Stimulated activated CD4-positive, alpha-beta T cell treated with anti-CD3 and anti-CD28 coated beads, Interleukin-15, amount 100 ng/mL, for 1 hour (primary cell): ENCODE results near the gene ANKHD1.

Experiments used
- DNase-seq, 2 donors: peaks; one replicate each; pipeline ENCODE4 v3.0.0-alpha.2; 2020; ENCODE audit warnings: low read depth in 1 of 2, low spot score in 1 of 2

The ANKHD1 gene

DNA sequence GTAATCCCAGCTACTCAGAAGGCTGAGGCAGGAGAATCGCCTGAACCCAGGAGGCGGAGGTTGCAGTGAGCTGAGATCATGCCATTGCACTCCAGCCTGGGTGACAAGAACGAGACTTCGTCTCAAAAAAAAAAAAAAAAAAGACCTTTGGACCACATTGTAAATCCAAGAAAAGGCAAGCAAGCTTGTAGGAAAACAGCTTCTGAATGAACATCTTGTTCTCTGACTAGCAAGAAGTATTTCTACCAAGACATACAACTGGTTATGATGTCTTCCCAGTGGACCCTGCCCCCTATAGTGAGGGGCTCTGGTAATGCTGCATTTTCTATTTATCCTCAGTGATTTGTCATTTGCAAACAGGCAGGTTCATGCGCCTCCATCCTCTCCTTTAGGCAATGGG lies 141.3 kb downstream of the ANKHD1 start:
- DNase-seq: no peak

DNA sequence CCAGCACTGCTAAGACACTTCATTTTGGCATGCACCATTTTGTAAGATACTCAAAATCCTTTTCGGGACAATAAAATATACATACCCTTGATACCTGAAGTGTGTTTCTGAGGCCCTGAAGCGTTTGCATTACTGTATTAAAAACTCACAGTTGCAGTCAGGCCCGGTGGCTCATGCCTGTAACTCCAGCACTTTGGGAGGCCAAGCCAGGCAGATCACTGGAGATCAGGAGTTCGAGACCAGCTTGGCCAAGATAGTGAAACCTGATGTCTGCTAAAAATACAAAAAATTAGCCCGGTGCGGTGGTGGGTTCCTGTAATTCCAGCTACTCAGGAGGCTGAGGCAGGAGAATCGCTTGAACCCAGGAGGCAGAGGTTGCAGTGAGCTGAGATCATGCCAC lies 143.4 kb downstream of the ANKHD1 start:
- DNase-seq: no peak

DNA sequence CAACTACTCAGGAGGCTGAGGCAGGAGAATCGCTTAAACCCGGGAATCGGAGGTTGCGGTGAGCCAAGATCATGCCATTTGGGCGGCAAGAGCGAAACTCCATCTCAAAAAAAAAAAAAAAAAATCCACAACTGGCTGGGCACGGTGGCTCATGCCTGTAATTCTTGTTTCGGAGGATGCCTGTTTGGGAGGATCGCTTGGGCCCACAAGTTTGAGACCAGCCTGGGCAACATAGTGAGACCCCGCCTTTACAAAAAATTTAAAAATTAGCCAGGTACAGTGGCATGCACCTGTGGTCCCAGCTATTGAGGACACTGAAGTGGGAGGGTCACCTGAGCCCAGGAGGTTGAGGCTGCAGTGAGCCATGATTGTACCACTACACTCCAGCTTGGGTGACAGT lies 144.0 kb downstream of the ANKHD1 start:
- no peak for DNase-seq

DNA sequence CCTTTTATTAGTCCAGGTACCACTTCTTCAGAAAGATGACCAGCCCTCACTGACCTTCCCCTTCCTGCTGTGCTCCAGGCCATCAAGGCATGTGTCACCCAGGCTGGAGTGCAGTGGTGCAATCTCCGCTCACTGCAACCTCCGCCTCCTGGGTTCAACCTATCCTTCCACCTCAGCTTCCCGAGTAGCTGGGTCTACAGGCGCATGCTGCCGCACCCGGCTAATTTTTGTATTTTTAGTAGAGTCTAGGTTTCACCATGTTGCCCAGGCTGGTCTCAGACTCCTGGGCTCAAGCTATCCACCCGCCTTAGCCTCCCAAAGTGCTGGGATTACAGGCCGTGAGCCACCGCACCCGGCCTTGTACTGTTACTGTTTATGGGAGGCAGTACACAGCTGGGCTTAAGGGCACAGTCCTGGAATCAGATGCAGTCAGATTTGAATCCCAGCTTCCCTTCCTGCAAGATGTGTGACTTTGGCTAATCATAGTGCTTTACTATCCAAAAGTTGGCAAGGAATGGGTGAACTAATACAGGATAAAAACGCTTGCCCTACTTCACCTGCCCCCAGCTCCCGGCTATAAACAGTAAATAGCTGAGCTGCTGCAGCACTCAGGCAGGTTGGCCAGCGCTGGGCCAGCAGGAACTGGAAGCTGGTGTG lies 145.3 kb downstream of the ANKHD1 start:
- DNase-seq: no peak

DNA sequence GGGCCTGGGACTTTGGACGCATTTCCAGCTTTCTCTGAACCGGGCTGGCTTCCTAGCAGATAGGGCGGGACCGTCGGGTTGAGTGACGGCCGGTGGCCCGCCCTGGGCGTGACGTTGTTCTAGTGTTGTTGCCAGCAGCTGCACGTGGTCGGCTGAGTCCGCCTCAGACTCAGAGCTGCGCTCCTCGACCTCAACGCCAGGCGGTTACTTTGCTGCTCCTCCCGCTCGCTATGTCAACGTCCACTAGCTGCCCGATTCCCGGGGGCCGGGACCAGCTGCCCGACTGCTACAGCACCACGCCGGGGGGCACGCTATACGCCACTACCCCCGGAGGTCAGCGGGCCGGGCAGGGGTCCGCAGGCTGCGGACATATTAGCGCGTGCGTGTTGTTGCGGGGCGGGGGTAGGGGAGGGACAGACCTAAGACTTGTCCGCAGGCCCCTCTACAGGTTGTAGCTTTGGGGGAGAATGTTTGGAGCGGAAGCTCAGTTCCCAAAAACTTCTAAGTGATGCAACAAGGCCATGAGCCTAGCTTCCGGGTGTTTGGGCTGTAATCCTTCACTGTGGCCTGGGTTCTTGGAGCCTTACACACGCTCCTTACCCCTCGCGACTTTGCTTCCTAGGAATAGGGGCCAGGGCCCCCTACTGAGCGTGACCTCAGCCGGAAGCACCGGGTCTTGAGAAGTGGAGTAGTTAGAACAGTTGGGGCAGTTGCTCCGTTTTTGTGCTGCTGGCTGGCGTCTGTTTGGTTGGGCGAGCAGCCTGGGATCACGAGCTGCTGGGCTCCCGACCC lies 146.1 kb downstream of the ANKHD1 start, which contains the start of gene EIF4EBP3:
EIF4EBP3 (plus strand) TSS at position 155 of the 792 bp plus-strand sequence; CDS start at position 231, 76 bp downstream.
- peak; percentile 72 to 76 for DNase-seq

DNA sequence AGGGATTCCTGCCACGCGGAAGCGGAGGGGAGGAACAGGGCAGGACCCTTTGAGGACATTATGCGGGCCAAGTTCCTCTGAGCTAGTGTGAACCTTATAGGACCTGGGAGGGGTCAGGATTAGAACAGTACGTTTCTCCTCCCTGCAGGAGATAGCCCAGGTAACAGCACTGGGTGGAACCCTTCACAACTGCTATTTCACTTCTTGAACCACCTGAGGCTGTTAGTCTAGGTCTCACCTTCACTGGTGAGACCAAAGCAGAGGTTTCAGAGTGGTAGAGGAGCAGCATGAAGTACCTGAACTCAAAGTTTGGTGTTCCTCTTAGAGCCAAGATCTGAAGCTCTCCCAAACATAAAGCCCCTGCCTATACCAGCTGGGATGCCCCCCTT lies 146.7 kb downstream of the ANKHD1 start:
- no peak for DNase-seq

DNA sequence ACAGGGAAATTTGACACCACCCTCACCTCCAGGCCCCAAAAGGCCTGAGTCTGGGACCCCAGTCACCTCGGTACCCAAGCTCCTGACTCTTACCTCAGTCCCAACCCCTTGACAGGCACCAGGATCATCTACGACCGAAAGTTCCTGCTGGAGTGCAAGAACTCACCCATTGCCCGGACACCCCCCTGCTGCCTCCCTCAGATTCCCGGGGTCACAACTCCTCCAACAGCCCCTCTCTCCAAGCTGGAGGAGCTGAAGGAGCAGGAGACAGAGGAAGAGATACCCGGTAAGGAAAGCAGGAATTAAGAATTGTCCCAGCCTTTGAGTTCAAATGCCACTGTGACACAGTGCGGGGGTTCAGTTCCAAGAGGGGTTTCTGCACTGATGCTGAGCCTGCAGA lies 147.2 kb downstream of the ANKHD1 start:
- no peak for DNase-seq

DNA sequence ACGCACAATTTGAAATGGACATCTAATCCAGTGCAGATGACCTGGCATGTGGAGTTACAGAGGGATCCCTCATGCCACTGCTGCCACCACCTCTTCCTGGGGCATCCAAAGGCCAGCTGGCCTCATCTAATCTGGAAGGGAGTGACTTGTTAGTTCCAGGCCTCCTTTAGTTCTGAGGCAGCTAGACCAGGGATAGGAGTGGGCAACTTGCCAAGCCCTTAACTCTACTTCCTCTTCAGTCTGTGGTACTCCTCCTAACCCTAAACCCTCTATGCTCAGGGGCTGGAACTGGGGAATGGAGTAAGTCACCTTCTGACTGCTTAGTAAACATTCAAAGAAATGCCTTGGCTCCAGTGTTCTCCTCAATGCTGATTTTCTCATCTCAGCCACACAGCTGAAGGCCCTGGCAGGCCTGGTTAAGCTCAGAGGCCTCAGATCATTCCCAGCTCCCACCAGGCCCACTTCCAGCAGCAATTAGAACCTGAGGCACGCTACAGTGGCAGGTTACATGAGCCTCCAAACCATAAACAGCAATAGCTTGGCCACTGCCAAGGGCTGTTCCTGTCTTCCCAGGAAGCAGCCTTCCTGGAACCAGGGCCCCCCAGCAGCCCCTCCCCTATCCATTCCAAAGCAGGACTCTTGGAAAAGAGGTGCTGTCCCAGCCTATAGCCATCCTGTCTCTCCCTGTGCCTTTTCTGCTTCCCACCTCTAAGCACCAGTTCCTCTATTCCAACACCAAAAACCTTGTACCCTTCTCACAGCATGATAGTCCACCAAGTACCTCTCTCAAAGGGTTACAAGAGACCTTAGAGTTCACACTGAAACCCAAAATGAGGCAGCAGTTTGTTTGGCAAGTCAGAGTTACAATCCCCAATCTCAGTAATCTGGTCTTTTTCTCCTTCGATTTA lies 147.9 kb downstream of the ANKHD1 start:
- DNase-seq: no peak

DNA sequence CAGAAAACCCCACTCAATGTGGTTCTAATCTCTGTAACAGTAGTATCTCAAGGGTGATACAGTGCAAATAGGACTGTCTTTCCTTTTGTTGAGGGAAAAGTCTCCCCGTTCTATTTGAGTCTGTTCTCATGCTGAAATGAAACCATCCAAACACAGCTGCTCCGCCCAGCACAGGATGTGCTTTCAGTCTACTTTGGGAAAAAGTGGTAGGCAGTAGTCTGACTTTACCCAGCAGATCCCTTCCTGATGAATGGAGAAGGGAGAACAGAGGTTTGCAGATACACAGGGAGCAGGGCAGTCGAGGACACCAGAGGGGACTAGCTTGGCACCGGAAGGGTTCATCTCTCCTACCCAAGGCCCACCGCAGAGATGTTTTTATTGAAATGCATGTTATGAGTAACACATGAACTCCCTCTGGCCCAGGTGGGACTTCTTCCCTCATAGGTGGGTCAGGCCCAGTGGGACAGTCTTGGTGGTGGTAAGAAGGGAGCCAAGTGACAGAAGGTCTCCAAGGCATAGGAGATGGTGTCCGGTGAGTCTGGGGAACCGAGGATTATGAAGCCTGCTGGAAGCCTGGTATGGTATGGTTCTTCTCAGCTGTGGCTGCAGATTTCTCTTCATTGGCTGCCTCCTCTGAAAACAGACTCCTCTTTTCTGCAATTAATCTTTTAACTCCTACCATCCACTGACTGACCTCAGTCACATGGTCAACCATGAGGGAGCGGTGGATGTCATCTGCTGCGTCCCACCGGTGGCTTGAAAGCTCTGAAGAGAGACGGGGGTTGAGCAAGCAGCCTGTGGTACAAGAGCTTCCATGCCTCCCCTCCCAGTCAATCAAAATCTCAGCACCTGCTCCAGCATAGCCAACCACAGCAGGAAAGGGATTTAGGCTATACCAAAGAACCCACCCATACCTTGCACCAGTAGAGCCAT lies 148.8 kb downstream of the ANKHD1 start:
- no peak for DNase-seq

DNA sequence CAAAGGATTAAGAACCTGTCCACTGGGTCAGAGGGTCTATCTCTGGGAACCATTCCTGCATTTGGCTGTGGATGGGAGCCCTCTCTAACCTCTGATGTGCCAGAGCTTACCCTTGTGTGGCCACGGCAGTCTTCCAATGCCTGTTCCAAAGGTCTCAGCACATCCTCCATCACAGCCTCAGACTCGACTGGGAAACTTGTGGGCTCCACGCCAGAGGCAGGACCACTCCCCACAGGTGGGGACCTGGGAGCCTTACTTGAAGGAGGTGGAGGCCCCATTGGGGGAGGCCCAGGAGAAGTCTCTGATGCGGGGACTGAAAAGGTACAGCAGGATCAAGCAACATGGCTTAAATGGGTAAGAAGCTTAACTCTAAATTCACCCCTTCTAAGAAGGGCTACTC lies 150.2 kb downstream of the ANKHD1 start:
- no peak for DNase-seq

DNA sequence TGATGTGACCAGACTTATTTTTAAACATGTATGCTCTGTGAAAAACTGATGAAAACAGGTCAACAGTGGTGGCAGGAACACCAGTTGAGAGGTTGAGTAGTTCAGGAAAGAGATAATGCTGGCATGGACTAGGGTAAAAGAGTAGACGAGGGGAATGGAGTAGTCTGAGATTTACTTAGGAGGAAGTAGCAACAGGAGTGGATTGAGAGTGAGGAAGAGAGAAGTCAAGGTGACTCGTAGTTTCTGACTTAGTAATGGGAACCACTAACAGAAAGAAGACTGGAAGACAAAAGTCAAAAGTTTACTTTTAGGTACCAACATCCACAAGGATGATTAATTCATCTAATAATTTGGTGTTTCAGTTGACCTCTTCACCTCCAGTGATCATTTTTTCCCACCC lies 152.0 kb downstream of the ANKHD1 start:
- DNase-seq: no peak

DNA sequence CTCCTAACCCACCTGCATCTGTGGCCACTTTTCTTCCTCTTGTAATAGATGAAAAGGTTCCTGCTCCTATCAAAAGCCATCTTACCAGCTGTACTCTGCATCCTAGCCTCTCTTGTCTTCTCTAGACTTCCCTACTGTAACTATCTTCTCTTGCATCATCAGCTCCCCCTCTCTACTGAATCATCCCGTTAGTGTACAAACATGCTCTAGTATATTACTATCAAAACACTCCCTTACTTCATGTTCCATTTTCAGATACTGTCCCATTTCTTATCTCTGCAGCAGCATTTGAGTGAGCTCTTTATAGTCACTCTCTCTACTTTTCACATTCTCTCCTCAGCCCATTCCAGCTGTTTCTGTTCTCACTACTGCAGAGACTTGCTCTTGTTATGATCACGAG lies 152.8 kb downstream of the ANKHD1 start:
- no peak for DNase-seq

DNA sequence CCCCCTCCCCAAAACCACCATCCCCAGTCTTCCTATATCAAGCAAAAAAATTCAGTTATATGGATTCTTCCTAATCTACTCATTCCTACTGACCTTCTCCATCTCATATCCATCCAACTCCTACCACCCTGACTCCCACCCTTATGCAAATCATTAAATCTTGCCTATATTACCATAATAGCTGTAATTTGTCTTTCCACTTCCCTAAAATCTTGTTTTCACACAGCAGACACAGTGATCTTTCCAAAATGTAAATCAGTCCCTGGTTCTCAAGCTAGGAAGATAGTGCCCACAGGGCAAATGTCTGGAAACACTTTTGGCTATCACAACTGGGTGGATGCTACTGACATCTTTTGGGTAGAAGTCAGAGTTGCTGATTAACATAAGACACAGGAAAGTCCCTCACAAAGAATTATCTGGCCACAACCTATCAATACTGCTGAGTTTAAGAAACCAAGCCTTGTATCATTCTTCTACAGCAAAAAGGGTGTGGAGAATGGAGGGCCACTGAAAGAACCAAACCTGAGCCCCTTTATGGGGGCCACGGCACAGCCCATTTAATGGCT lies 154.2 kb downstream of the ANKHD1 start:
- no peak for DNase-seq

DNA sequence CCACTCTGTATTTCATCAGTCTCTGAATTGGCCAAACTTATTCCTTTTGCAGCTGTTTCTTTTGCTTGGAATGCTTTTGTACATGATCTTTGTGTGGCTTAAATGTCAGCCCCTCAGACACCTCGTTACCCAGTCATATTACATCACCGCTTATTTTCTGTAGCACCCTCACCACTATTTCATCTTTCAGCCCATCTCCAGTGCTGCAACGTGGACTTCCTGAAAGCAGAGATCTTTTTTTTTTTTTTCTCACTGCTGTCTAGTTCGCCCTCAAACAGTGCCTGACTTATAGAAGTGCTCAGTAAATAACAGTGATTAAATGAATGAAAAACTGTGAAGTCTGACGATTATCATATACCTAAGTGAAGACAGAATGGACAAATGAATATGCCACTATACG lies 154.8 kb downstream of the ANKHD1 start:
- DNase-seq: no peak

DNA sequence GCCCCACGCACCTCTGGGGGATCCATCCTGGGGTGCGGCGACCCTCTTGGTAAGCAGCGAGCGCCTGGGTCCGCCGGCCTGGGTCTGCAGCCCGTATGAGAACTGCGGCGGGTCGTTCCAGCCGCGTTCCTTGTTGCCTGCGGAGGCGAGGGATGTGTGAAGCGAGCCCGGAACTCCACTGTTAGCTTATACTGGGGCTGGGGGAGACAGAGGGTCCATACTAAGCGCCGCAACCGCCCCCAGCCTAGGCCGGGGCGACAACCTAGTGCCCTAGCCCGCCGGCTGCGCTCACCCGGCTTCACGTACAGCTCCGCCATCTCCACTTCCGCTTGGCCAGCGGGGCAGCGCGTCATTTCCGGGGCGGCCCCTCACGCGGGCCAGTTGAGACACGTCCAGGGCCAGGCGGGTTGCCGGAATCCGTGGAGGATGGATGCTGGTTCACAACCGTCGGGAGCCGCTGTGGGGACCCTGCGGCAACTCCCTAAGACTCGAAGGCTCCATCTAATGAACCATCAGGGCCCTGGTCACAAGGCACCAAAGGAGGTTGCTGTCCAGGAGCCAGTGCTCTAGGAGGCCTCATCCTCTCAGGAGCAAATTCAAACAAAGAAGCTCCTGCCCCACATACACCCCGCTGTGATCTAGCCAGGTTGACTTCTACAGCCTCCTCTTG lies 155.6 kb downstream of the ANKHD1 start, which contains the start of gene SRA1:
SRA1 (minus strand) TSS at position 338 of the 670 bp plus-strand sequence; CDS start at position 317, 21 bp downstream.
- DNase-seq: peak; percentile 58 to 77

DNA sequence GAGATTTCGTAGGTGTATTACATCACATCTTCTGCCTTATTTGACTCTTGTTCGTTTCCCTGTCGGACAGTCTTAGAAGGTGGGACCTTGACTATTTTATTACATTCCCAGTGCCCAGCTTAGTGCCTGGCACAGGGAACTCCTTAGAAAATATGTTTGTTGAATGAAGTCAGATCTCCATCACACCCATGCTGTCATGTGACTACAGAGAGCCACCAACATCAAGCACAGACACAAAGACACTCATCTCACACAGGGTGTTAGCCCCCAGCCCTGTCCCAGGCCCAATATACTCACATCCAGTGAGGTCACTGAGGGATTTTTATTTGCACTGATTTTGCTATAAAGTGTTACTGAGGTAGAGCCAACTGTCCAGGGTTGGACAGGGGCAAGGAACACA lies 156.3 kb downstream of the ANKHD1 start:
- no peak for DNase-seq

DNA sequence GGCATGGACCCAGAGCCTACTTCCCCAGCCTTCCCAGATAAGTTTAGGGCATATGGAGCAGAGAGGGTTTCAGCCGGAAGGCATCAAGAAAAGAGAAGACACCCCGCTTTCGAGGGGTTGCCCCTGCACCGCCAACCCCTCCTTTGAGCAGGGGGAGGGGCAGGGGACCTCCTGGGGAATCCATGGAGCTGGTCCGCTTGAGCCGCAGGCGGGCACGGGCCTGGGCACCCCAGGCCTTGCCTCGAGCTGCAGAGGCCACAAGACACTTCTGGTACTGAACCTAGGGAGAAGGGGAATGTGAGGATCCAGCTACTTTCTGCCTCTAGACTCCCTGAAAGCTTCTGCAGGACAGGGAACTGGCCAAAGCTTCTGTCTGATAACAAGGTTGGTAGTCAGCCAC lies 156.9 kb downstream of the ANKHD1 start:
- no peak for DNase-seq

DNA sequence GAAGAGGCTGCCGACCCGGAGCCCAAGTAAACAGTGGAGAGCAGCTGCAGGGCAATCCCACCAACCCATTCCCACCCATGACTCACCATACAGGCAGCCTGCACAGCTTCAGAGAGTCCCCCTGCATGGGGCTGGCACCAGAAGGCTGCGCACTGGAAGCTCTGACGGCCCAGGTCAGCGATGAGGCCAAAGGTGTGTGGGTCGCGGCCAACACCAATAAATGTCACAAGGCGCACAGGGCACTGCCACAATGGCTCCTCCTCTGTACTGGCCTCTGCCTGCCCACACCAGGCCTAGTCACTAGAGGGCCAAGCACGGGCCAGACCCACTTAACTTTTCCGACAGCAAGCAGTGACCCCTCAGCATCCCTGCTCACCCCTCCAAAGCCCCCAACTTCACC lies 158.6 kb downstream of the ANKHD1 start:
- DNase-seq: no peak

DNA sequence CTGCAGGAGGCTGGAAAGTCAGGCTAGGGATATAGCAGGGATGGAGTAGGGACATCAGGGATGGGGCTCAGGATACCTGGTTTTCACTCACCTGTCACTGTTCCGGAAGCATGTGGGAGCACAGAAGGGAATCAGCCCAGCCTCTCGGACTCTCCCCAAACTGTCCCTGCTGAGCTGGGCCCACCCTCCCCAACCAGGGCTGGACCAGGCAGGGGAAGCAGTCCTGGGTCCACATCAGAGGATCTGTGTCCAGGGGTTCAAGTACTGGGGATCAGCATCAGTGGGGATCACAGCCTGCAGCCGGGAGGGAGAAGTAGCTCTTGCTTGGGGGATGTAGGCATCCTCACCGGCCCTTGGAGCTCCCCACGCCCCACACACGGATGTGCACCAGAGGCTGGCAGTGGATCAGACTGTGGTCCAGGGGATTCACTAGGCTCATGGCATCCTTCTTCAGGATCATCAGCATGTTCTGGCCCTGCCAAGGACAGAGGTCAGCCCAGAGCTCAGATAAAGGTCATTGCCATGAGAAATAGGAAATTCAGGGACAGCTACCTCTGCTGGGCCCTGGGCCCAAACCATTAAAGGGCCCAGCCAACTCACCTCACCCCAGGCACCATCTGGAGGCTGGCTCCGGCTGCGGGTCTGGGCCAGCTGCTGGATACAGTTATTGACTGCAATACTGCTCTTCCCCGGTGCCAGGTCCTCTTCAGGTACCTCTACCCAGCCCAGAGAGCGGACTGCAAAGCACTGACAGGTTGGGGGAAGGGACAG lies 160.3 kb downstream of the ANKHD1 start:
- DNase-seq: no peak
